SKM-1 (cell line): Measurements from ENCODE around the gene NHERF2.

Experiments used
- DNase-seq: peaks from one replicate; lab custom pipeline; 2025; ENCODE audit not compliant: unreplicated experiment; lab: John Stamatoyannopoulos, UW

The NHERF2 gene

DNA sequence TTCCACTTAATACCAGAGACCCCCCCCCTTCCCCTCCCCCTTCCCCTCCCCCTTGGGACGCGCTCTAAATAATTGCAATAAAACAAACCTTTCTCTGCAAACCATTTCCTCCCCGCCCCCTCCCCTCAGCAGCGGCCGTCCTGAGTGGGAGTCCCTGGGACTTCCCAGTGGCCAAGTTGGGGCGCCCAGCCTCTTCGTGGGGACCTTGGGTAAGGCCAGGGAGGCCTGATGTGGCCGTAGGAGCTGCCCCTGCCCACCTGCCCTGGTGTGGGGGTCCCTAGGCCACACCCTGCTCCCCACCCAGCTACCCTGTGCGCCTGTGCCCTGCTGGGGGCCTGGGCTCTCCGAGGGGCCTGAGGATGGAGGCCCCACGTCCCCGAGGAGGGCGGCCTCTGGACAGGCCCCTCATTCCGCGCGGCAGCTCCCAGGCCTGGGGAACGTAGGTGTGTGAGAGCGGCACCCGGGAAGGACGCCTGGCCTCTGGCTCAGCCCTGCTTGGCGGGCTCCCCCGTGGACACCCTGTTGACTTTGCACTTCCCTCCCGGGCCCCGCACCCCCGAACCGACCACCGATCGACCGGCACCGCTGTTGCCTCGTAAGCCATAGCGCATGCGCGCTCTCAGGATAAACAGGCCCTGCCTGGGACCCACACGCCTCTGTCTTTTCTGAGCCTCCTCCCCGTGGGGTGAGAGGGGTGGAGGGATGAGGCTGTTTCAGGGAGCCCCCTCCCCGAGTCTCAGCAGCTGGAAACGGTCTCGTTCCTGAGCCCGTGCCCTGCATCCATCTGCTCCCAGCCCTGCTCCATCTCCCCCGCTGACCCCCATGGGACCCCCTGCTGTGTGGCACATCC is 11.9 kb downstream of the NHERF2 start:
- no peak for DNase-seq

DNA sequence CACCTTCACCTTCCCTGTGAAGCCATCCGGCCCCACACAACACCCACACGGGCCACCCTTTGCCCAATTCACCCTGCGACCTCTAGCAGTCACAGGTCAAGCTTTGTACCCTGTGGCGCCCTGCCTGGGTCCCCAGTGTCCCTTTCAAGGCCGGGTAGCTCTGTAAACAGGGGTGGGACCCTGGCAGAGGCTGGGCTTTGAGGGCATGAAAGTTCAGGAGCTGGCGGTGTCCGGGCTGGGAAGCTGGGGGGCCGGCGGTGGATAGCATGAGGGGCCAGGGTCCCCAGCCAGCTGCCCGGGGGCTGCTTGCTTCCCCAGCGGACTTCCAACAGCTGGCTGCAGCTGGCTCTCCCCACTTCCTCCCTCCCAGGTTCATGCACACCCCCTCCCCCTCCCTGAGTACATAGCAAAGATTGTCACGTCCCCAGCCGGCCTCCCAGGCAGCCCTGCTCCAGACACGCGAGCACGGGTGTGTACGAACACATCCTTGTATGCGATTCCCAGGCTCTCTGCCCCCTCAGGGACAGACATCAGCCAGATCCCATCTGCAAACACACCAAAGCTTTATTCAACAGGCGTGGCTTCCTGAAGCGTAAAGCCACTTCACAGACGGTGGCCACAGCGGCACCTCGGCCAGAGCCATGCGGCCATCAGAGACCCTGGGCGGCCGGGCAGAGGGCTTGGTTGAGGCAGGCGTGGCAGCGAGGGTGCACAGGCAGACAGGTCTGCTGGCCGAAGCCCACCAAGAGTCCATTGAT is 12.8 kb downstream of the NHERF2 start:
- DNase-seq, result no peak

DNA sequence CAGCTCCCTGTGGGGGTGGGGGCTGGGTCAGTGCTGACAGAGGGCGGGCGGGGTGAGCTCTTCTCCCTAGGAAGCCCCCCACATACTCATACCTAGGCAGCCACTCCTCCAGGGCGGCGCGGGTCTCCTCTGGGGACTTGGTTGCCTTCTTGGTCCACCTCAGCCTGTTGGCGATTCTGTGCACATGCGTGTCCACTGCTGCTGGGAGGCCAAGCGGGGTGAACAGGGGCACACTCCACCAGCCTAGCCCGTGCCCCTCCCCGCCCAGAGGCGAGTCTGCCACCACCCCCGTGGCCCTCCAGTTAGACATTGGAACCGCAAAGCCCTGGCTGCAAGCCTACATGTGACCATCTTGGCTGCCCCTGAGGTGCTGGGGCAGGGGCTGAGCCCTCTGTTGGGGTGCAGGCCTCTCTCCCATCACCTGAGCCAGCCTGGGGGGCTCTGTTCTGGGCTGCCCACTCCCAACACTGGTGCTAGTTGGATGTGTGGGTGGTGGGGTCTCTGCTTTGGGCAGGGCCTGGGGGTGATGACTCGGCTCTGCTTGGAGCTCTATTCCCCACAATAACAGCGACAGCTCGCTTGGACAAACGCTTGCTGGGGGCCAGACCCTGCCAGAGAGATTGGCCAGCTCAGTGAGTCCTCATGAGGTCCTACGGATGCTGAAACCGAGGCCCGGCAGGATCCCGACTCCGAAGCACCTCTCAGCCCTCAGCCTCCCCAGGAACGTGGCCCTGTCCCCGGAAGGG is 13.5 kb downstream of the NHERF2 start:
- no peak for DNase-seq

DNA sequence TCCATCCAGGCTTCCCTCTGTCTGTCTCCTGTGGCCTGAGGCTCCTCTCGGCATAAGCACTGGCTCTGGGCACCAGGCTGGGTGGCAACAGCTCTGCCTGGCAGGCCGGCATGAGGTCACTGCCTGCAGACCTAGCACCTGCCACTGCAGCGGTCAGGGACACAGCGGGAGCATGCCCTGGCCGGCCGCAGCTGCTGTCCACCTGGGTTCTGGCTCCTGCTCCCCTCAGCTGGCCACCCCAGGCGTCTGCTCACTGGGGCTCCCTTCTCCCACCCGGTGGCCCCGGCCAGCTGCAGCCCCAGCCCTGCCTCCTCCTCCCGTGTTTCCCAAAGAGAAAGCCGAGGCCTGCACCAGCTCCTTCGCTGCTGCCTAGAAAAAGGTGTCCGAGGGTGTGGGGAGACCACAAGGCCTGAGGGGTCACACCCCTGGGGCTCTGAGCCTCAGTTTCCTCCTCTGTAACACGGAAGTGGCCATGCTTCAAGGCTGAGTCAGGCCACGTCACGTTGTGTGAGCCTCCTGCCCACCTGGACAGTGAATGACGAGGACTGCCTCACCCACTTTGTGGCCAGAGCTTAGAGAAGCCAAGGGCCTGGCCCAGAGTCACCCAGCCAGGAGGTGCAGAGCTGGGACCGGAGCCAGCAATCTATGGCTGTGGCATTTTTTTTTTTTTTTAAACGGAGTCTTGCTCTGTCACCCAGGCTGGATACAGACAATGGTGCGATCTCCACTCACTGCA is 14.3 kb downstream of the NHERF2 start:
- no peak for DNase-seq

DNA sequence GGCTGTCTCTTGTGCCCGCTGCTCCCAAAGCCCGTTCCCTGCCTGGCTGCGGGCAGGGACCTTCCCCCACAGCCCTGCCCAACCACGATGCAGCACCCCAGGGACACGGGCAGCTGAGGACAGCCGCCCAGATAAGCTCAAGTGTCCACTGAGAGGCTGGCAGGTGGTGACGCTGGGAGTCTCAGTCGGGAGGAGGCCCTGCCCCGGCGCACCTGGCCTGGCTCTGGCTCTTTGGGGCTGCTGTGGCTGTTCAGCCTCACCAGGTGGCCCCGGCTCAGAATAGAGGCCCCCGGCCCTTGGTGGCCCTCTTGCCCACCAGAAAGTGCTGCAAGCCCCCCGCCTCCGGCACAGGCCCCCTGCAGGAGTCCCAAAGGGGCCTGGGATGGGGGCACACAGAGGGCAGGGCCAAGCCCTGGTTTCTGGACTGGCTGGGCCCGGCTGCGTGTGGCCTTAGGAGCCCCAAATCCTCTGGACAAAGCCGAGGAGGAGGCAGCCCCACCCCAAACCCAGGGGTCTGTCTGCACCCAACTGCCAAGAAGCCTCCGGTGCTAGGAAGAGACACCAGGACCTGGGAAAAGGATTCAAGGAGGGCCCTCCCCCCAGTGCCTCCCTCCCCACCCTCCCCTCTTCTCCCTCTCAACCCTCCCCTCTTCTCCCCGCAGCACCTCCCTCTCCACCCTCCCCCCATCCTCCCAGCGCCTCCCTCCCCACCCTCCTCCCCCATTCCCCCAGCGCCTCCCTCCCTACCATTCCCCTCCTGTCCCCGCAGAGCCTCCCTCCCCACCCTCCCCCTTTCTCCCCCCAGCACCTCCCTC is 15.7 kb downstream of the NHERF2 start:
- no peak for DNase-seq

DNA sequence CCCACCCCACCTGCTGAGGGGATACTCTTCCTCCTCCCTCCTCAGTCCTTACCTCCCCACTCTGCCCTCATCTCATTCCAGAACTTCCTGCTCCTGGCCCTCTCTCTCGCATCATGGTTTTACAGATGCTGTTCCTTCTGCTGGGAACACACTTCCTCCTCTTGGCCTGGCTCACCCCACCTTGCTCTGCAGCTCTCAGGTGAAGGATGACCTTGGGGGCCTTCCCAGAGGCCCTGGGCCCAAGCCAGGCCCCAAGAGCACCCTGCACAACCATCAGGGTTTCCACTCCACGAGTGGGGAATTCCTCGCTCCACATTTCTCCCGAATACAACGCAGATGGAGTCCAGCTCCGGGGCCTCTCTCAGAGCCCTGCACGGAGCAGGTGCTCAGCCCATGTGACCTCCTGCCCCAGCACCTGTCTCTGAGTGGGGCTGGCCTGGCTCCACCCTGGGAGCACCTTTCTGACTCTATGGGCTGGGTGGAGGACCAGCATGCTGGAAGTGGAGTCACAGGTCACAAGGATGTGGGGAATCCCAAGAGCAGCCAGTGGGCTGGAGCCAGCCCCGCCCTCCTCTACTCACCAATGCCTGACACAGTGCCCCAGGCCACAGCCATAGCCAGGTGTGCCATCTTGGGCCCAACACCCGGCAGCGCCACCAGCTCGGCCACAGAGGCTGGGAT is 16.4 kb downstream of the NHERF2 start:
- no peak for DNase-seq

DNA sequence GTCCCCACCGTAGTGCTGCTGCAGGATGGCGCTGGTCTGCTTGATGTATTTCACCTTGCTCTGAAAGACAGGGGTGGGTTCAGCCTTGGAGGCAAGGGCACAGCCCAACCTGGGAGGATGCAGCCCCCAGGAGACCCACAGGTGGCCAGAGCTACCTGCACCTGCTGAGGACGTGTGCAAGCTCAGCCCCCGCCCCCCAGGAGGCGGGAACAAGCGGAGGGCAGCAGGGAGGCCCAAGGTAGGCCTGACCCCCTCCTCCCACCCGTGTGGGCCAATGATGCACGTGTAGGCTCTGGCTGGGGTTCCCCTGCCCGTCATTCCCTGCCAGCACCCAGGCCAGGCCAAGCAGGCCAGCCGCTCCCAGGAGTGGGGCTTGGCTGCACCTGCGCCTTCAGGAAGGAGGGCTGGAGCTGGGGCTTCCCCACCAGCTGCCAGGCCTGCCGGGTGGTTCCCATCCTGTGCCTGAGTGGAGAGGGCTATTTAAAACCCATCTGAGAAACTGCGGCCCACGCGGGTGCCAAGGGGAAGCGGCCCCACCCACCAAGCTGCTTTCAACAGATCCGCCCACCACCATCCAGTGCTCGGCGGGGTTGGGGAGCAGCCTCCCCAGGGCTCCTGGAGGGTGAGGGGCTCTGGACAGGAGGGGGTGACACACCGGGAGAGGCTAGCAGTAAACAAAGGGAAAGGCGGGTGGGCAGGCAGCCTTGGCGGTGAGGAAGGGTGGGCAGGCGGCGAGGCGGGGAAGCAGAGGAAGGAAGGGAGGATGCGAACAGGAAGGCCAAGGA is 17.2 kb downstream of the NHERF2 start:
- DNase-seq, result no peak

DNA sequence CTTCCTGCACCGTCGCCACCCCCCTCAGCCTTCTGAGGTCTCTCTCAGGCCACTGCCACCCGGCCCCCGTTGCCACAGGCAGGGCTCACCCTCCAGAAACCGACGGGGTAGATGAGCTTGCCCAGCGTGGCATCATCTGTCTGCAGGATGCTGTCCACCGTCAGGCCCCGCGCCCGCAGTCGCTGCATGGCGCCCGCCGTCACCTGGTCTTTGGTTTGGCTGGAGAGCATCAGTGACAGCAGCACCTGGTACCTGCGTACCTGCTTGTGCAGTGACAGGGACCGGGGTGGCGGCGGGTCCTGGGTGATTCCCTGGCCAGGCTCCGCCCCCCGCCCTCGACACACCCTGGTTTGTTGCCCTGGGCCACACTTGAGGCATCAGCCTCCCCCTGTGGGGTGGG is 17.8 kb downstream of the NHERF2 start:
- DNase-seq, result no peak

DNA sequence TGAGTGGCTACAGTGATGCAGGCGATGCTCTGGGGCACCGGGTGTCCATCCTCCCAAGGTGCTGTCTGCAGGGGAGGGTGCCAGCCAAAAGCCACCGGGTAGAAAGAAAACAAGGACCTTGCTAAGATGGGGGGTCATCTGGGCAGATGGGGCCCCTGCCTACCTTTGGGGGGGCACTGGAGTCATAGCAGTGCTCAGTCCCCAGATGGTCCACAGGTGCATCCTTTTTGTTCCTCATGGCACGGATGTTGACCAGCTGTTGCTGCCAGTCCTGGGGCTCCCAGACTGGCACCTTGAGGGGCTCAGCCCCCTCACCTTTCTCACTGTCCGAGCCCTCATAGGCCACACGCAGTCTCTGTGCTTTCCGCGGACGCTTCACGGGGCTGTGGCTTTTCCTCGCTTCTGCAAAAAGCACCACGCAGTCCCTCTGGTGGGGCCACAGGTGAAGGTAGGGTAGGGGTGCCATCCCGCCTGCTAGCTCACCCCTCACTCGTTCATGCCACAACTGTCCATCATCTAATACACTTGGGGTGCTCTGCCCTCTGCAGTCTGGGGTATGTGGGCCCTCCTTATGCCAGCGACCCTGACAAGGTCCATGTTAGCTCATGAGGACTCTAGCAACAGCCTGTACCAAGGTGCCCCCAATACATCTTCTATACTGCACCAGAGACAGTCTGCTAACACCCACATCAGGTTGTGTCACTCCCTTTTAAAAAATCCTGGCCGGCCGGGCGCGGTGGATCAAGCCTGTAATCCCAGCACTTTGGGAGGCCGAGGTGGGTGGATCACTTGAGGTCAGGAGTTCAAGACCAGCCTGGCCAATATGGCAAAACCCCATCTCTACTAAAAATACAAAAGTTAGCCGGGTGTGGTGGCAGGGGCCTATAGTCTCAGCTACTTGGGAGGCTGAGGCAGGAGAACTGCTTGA is 19.5 kb downstream of the NHERF2 start:
- no peak for DNase-seq

DNA sequence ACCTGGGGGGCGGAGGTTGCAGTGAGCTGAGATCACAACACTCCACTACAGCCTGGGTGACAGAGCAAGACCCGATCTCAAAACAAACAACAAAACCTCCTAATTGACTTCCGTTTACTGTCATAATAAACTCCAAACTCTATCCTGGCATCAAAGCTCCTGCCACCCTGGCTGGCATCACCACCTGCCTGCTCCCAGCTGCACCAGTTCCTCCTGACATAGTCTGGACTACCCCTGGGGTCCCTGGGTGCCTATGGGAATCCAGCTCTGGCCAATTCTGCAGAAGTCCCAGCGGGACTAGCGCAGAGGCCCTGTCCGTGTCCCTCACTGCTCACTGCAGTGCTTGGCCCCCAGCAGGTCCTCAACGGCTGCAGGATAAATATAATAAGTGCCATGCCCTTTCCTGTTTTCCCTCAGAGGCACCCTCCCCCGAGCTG is 20.2 kb downstream of the NHERF2 start:
- no peak for DNase-seq

DNA sequence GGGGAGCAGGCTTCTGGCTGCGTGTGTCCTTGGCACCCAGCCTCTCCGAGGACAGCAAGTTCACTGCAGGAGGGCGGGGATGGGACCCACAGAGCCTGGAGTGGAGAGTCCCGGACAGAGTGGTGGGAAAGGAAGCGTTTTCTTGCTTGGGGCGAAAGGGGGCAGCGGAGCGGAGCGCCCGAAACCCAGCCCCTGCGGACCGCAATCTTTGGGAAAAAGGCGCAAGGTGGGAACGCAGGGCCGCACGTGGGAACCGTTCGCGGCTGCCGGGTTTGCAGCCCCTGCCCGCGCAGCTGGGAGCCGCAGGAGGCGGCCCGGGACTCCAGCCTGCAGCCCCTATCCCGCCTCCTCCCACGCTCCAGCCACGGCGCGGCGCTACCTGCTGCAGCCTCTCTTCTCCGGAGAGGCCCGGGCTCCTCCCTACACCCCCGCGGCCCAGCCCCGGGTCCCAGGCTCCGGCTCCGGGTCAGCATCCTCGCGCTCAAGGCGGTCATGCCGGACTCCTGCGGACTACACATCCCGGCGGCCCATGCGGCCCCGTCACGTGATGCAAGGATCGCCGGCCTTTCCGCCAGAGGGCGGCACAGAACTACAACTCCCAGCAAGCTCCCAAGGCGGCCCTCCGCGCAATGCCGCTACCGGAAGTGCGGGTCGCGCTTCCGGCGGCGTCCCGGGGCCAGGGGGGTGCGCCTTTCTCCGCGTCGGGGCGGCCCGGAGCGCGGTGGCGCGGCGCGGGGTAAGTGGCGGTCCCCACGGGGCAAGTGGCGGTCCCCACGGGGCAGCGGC is 20.8 kb downstream of the NHERF2 start, which contains the start of the genes NTHL1 and TSC2:
TSS of gene NTHL1 (minus strand) at position 505 of the 786 bp plus-strand sequence. CDS start at position 494, 11 bp downstream.
TSS of gene TSC2 (plus strand) at position 656 of the 786 bp plus-strand sequence. CDS start 631 bp downstream, outside the sequence.
- peak; percentile 89 for DNase-seq

DNA sequence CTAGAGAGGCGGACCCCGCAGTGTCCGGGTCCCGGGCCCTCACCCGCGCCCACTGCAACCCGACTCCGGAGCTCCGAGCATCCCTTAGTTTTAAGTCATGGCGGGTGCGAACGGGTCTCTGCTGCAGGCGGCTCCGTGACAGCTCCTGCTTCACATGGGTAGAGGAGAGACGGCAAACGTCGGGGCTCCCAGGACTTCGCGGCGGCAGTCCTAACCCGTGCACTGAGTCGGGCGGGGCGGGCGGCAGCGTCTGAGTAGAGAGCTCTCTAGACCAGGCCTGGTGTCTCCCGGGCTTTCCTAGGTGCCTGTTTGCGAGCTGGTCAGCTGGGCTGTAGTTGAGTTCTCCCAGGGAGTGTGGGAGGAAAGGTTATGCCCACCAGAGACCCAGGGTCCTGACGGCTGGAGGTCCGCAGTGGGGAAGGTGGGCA is 21.4 kb downstream of the NHERF2 start:
- no peak for DNase-seq

DNA sequence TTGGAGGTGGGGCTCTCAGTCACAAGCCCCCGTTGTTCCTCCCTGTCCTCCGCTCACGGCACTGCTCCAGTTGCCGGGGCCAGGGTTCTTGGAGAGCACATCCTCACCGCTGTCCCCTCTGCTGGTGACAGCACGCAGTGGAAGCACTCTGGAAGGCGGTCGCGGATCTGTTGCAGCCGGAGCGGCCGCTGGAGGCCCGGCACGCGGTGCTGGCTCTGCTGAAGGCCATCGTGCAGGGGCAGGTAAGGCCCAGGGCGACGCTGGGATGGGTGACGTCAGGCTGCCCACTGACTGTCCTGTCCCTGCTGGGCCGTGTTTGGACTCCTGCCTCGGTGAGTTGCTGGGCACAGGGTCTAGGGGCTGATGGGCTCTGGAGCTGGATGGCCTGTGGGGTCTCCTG is 26.5 kb downstream of the NHERF2 start:
- DNase-seq, result no peak

DNA sequence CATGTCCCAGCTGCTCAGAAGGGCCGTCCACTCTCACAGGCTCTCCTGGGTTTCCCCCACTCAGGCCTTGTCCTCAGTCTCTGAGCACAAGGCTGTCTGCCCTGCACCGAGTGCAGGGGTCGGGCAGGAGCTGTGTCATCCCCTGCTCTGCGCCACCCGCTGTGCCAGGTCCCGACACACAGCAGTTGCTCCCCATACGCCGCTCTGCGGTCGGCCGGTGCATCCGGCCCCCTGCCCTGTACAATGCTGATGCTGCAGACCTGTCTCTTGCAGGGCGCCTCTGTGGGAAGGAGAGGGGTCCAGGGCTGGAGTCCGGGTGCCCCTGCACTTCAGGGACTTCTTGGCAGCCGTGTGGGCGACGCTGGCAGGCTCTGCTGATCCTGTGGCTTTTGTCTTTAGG is 27.2 kb downstream of the NHERF2 start:
- DNase-seq, result no peak

DNA sequence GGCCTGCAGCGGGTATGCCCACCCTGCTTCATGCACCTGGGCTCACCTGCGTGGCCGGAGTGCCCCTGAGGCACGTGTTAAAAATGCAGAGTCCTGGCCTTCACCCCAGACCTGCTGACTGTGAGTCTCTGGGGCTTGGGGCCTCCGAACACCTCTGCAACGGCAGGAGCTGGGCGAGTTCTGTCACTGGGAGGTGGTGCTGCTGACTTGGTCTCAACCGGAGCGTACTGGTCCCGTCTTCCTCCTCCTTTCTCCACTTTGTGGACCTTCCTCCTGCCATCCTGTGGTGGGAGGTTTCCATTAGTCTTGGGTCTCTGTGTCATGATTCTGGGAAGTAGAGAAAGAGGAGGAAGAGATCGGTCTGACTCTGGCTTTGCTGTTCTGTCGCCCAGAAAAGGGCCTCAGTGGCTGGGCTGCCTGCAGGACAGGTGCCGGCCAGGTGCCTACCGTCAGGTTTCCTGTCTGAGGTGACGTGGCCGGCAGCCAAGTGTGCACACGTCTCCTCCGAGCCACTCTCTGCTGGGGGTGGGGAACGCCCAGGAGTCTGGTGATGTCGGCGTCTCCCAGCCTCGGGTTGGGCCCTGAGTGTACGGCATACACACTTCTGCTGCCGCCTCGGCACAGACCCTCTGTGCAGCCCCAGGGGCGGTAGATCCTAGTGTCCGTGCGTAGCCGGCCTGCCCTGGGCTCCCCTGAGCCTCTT is 28.0 kb downstream of the NHERF2 start:
- no peak for DNase-seq

DNA sequence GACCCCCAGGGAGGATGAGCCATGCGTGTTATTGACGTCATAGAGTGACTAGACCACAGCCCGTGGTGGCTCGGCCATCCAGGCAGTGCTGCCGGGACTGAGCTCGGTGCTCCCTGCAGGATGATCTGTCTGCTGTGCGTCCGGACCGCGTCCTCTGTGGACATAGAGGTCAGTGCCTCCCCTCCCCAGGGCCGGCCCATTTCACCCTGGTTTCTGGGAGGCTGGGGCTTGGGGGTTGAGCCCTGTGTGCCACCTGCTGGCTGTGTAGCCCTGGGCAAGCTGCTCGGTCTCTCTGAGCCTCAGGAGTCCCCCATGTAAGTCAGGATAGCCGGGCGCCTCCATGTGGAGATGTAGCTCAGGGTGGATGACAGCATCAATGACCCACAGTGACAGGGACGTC is 29.4 kb downstream of the NHERF2 start:
- DNase-seq, result no peak
